Ectodermal cell (in vitro differentiated cells): ENCODE measurements around the gene GCM1.

Experiments used
- H3K27ac ChIP-seq: 2 replicates; pipeline ENCODE4 v1.7.0; 2013; ENCODE audit warnings: mild to moderate bottlenecking, low read depth, low read length; ENCODE audit not compliant: insufficient read depth, poor library complexity, severe bottlenecking
- H3K27me3 ChIP-seq: 2 replicates; pipeline ENCODE4 v1.7.0; 2013; ENCODE audit warnings: mild to moderate bottlenecking, low read length; ENCODE audit not compliant: insufficient read depth, control insufficient read depth, poor library complexity, severe bottlenecking
- H3K36me3 ChIP-seq: one replicate; pipeline ENCODE4 v1.7.0; 2013; ENCODE audit warnings: low read length; ENCODE audit not compliant: control insufficient read depth, insufficient read depth
- H3K4me1 ChIP-seq: one replicate; pipeline ENCODE4 v1.7.0; 2013; ENCODE audit warnings: low read length; ENCODE audit not compliant: control insufficient read depth, insufficient read depth
- H3K4me3 ChIP-seq: 2 replicates; pipeline ENCODE4 v1.7.0; 2013; ENCODE audit warnings: low read depth, low read length, control low read depth; ENCODE audit not compliant: insufficient read depth
- H3K9me3 ChIP-seq: 2 replicates; pipeline ENCODE4 v1.7.0; 2013; ENCODE audit warnings: mild to moderate bottlenecking, low read length, moderate library complexity; ENCODE audit not compliant: control insufficient read depth
- WGBS, 2 experiments: methylation state at CpG; one replicate each; pipeline ENCODE4 v1.1.7; 2013; ENCODE audit warnings: missing lambda C conversion rate in 2 of 2; 5-methylcytosine and 5-hydroxymethylcytosine counted together

Gene GCM1

DNA sequence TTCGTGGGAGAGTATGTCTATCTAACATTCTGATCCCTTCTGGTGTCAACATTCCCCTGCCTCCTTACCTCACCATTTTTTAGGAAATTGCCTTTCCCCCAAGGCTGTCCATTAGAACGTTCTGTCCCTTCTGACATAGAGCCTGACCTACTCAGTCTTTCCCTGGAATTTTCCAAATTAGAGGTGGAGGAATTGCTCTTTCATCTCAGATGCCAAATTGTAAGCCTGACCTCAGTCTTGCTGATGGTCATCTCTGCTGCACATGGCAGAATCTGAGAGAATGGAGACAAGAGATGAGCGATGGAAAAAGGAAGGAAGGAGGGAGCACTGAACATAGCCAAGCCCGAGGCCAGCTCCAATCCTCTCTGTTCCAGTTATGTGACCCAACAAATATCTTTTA lies 5.4 kb upstream of the GCM1 start:
- H3K27me3 ChIP-seq, result no peaks in the 10 kb centered on the region
- 90 to 92% methylated on average over 4 of the region's 4 CpGs for WGBS, 2 experiments
- H3K9me3 ChIP-seq, result no peaks in the 10 kb centered on the region
- no peaks in the 10 kb centered on the region for H3K4me1 ChIP-seq
- H3K27ac ChIP-seq, result no peak overlapping the region
- no peak overlapping the region for H3K4me3 ChIP-seq
- no peaks in the 10 kb centered on the region for H3K36me3 ChIP-seq

DNA sequence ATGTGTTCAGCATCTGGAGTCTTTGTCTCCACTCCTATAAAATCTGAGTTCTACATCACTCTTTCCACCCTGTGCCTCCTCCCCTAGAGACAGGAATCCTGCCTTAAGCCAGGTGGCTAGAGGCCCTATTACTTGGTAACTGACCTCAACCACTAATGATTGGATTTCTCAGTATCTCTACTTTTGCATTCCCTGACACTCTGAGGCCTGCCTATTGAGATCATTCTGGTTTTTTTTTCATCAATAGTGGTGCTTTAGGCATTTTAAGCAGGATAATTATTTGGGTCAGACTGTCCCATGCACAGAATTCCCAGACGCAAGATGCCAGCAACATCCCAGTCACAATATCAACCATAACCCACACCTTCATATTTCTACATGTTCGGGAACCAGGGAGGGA lies 3.9 kb upstream of the GCM1 start:
- Histone ChIP-seq H3K9me3 (no peaks in the 10 kb centered on the region), H3K36me3 (no peaks in the 10 kb centered on the region), H3K4me3 (no peak overlapping the region), H3K27me3 (no peaks in the 10 kb centered on the region), H3K27ac (no peak overlapping the region), H3K4me1 (no peaks in the 10 kb centered on the region)
- 95 to 100% methylated on average over 2 of the region's 2 CpGs for WGBS, 2 experiments

DNA sequence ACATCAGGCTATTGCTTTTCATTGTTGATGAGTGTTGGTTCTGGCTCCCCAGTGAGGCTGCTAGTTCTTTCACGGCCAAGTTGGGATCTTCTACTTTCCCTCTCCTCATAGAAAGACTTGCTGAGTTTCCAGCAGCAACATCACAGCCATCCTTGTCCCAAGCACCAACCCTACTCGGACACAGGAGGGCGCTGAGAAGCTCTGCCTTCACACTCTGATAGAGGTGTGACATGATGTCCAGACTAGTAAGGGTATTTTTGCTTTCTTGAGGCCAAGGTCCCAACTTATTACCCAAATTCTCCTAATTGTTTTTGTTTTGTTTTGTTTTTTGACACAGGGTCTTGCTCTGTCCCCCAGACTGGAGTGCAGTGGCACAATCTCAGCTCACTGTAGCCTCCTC lies 3.0 kb upstream of the GCM1 start:
- no peaks in the 10 kb centered on the region for H3K27me3 ChIP-seq
- WGBS, 2 experiments, result 37 to 52% methylated on average over 3 of the region's 3 CpGs
- no peak overlapping the region for H3K27ac ChIP-seq
- no peaks in the 10 kb centered on the region for H3K36me3 ChIP-seq
- H3K4me3 ChIP-seq, result no peak overlapping the region
- H3K9me3 ChIP-seq, result no peaks in the 10 kb centered on the region
- H3K4me1 ChIP-seq, result no peaks in the 10 kb centered on the region

DNA sequence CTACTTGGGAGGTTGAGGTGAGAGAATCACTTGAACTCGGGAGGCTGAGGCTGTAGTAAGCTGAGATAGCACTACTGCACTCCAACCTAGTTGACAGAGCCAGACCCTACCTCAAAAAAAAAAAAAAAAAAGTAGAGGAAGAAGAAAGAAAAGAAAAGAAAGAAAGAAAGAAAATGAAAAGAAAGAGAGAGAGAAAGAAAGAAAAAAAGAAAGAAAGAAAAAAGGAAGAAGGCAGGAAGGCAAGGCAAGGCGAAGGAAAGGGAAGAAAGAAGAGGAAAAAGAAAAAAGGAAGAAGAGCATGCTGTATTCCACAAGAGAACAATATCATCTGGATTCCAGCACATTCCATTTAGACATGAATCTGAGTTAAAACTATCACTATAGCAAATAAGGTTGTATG lies 3.8 kb downstream of the GCM1 start:
- Histone ChIP-seq H3K27me3 (no peaks in the 10 kb centered on the region), H3K36me3 (no peaks in the 10 kb centered on the region), H3K9me3 (no peaks in the 10 kb centered on the region), H3K4me1 (no peaks in the 10 kb centered on the region), H3K4me3 (no peak overlapping the region), H3K27ac (no peak overlapping the region)
- 93 to 96% methylated on average over 2 of the region's 2 CpGs for WGBS, 2 experiments

DNA sequence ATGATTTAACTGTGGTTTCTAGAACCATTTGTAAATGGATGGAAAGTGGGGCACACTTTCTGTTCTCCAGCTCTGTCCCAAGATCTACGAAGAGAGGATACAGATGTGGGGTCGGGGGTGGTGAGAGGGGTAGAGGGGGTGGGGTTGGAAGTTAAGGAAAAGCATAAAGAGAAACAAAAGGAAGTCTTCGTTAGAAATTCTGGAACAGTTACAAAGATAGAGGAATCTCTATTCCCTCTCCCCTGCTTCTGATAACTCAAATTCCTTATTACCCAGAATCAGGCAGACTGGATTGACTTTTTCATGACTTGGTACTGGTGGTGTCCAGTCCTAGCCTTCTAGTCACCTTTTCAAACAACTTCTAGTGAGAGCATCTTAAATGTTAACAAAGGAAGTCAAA lies 4.9 kb downstream of the GCM1 start:
- no peaks in the 10 kb centered on the region for H3K27me3 ChIP-seq
- H3K27ac ChIP-seq, result no peak overlapping the region
- 68 to 76% methylated on average over 3 of the region's 3 CpGs for WGBS, 2 experiments
- no peaks in the 10 kb centered on the region for H3K4me1 ChIP-seq
- no peaks in the 10 kb centered on the region for H3K9me3 ChIP-seq
- no peak overlapping the region for H3K4me3 ChIP-seq
- no peaks in the 10 kb centered on the region for H3K36me3 ChIP-seq

DNA sequence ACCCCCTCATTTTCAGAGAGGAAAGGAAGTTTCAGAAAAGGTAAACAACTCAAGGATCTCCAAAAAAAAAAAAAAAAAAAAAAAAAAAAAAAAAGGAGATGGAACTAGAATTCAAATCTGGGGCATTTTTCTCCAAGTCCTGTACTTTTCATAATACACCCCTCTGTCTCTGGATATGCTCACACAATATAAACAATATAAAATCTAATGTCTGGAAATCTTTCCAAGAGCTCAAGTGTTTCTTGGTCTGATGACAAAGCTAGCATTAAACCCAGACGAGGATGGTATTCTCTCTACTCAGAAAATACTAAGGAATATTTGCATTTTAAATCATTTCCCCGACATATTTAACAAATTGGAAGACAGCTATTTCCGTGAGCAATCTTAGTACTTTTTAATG lies 5.8 kb downstream of the GCM1 start:
- no peak overlapping the region for H3K4me3 ChIP-seq
- no peaks in the 10 kb centered on the region for H3K27me3 ChIP-seq
- WGBS, 2 experiments, result 61 to 78% methylated on average over 3 of the region's 3 CpGs
- H3K4me1 ChIP-seq, result no peaks in the 10 kb centered on the region
- no peaks in the 10 kb centered on the region for H3K36me3 ChIP-seq
- H3K9me3 ChIP-seq, result no peaks in the 10 kb centered on the region
- H3K27ac ChIP-seq, result no peak overlapping the region

DNA sequence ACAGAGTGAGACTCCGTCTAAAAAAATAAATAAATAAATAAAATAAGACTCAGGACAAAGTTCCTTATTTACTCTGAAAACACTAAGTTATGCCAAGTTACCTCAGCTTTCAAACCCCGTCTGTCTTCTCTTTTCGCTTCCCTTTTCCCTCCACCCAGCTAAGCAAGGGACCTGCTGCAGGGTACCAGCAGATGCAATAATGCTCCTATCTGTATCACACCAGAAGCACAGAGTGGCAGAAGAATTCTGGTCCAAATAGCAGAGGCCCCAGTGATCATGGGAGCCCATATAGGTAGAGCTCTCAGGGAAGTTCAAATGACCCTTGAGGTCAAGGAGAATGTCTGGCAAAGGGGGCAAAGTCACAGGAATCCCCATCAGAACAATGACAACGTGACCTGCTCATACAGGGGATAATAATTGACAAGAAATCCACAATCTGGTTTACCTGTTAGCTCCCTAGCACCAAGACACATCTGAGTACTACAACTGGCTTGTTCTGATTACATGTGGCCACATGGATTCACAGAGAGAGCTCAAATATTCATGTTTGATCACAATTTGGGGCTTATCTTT lies 8.7 kb downstream of the GCM1 start:
- no peaks in the 10 kb centered on the region for H3K27me3 ChIP-seq
- H3K4me1 ChIP-seq, result no peaks in the 10 kb centered on the region
- WGBS, 2 experiments, result 79 to 83% methylated on average over 4 of the region's 4 CpGs
- H3K9me3 ChIP-seq, result no peaks in the 10 kb centered on the region
- H3K4me3 ChIP-seq, result no peak overlapping the region
- no peaks in the 10 kb centered on the region for H3K36me3 ChIP-seq
- no peak overlapping the region for H3K27ac ChIP-seq

DNA sequence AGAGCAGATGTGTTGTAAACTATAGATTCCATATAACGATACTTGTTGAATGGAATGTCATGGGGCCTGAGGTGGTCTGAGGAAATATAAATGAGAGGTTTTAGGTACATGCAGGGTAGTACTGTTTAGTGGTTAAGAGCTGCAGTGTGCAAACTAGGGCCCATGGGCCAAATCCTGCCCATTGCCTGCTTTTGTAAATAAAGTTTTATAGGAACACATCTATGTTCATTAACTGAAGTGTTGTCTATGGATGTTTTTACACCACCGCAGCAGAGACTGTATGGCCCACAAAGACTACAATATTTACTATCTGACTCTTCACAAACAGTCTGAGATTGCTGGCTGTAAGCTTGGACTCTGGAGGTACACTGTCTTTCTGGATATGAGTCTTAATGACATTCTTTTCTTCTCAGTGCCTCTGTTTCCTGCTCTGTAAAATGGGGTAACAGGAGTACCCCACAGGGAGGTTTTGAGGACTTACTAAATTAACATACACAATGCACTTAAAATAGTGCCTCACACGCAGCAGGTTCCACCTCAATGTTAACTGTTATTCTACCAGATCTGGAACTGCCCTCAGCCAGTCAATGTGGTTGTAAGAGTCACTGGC lies 12.5 kb downstream of the GCM1 start:
- Histone ChIP-seq H3K36me3 (no peaks in the 10 kb centered on the region), H3K27me3 (no peaks in the 10 kb centered on the region), H3K4me1 (no peaks in the 10 kb centered on the region), H3K9me3 (no peaks in the 10 kb centered on the region), H3K27ac (no peak overlapping the region), H3K4me3 (no peak overlapping the region)
- 95 to 100% methylated on average over 3 of the region's 3 CpGs for WGBS, 2 experiments

DNA sequence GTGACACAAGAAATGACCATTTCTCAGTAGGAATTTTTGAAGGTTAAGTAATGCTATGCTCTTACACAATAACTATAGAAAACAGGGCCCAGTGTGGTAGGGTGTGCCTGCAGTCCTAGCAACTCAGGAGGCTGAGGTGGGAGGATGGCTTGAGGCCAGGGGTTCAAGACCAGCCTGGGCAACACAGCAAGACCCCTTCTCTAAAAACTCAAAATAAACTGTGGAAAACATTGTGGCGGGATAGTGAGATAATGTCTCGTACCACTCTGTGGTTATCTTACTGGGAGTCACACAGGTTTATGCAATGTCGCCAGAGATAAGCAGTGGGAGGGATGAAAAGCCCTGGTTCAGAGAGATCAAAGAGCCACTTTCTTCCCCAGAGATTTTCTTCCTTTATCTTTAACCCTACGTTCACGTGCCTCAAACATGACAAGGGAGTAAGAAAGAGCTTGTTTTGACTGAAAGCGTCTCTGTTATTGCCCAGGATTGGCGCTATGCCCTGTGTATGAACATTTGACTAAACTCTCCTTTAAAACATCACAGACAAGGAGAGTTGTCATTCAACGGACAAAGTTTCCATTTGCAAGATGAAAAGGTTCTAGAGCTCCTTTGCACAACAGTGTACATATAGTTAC lies 13.9 kb downstream of the GCM1 start:
- WGBS, 2 experiments, result 90 to 93% methylated on average over 8 of the region's 8 CpGs
- Histone ChIP-seq H3K27ac (no peak overlapping the region), H3K9me3 (no peaks in the 10 kb centered on the region), H3K27me3 (no peaks in the 10 kb centered on the region), H3K4me3 (no peak overlapping the region), H3K4me1 (no peaks in the 10 kb centered on the region), H3K36me3 (no peaks in the 10 kb centered on the region)

DNA sequence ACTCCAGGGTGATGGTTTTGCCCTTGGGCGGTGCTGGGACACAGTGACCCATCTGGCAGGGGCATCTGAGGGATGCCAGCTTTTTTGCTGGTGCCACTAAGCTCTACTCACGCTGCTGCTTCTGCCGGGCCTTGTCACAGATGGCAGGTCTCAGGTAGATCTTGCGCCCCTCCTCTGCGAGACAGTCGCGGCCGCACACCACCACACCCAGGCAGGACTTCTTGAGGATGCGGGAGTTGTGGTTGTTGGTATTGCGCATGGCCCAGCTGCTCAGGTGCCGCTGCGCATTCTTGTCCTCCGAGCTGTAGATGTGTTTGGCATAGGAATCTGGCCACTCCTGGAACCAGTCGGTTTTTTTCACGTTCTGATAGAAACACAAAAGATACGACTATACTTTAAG lies 14.7 kb downstream of the GCM1 start:
- 88 to 92% methylated on average over 16 of the region's 16 CpGs for WGBS, 2 experiments
- no peaks in the 10 kb centered on the region for H3K27me3 ChIP-seq
- no peaks in the 10 kb centered on the region for H3K36me3 ChIP-seq
- no peaks in the 10 kb centered on the region for H3K9me3 ChIP-seq
- no peak overlapping the region for H3K27ac ChIP-seq
- no peak overlapping the region for H3K4me3 ChIP-seq
- no peaks in the 10 kb centered on the region for H3K4me1 ChIP-seq
